ENCODE results near the gene TRIM69. TPM values are rescaled to one million over a fixed set of nuclear protein-coding genes. Genes with fewer than 3 reads are reported as not detected.
"Not testable (repeated sequence)": the region's sequence is repeated elsewhere in the genome, so short reads cannot be mapped to it uniquely, and the experiment has no call there.

TRIM69 gene
- total RNA-seq, 1 donor from 2014 or later: 8.5 TPM

DNA sequence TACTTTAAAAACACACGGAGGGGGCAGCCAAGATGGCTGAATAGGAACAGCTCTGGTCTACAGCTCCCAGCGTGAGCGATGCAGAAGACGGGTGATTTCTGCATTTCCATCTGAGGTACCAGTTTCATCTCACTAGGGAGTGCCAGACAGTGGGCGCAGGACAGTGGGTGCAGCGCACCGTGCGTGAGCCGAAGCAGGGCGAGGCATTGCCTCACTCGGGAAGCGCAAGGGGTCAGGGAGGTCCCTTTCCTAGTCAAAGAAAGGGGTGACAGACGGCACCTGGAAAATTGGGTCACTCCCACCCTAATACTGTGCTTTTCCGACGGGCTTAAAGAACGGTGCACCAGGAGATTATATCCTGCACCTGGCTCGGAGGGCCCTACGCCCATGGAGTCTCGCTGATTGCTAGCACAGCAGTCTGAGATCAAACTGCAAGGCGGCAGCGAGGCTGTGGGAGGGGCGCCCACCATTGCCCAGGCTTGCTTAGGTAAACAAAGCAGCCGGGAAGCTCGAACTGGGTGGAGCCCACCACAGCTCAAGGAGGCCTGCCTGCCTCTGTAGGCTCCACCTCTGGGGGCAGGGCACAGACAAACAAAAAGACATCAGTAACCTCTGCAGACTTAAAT lies 3.0 kb downstream of the TRIM69 start:
- DNase-seq (ENCODE audit: low read depth in 2 of 2): not testable (repeated sequence)

DNA sequence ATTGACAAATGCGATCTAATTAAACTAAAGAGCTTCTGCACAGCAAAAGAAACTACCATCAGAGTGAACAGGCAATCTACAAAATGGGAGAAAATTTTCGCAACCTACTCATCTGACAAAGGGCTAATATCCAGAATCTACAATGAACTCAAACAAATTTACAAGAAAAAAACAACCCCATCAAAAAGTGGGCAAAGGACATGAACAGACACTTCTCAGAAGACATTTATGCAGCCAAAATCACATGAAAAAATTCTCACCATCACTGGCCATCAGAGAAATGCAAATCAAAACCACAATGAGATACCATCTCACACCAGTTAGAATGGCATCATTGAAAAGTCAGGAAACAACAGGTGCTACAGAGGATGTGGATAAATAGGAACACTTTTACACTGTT lies 7.1 kb downstream of the TRIM69 start:
- not testable (repeated sequence) for DNase-seq (ENCODE audit: low read depth in 2 of 2)

DNA sequence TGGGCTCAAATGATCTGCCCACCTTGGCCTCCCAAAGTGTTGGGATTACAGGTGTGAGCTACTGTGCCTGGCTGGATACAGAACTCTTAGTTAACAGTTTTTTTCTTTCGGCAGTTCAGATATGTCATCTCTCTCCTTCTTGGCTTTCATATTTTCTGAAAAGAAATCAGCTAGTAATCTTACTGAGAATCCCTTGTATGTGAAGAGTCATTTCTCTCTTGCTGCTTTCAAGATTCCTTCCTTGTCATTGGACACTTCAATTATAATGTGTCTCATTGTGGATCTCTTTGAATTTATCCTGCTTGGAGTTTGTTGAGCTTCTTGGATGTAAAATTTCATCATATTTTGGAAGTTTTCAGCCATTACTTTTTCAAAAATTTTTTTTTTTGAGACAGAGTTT lies 17.0 kb downstream of the TRIM69 start:
- DNase-seq (ENCODE audit: low read depth in 2 of 2): no peak

DNA sequence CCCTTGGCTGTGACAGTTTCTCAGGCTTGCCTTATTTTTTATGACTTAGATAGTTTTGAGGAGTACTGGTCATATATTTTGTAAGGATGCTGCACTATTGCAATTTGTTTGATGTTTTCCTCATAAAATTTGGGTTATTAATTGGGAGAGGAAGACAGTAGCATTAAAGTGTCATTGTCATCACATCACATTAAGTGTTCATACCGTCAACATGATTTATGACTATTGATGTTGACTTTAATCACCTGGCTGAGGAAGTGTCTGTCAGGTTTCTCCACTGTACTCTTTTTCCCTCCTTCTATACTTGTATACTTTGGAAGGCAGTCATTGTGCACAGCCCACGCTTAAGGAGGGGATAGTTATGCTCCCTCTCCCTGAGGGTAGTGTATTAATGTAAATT lies 26.9 kb downstream of the TRIM69 start:
- no peak for DNase-seq (ENCODE audit: low read depth in 2 of 2)

DNA sequence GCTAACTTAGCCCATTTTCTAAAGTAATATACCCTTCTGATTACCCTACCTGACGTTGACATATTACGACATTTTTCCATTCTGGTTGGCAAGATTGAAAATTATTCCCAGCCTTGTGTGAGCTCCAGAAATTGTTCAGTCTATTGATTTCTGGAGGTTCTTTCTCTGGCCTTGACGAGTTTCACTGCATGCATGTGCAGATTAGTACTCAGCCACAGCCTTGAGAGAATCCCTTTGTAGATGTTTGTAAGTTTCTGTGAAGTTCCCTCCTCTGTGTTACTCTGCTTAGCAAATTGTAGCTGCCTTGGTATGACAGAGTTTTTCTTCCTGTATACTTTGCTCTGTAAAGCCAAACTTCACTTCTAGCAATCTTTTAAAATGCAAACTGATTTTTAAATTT lies 27.5 kb downstream of the TRIM69 start:
- DNase-seq (ENCODE audit: low read depth in 2 of 2): no peak

DNA sequence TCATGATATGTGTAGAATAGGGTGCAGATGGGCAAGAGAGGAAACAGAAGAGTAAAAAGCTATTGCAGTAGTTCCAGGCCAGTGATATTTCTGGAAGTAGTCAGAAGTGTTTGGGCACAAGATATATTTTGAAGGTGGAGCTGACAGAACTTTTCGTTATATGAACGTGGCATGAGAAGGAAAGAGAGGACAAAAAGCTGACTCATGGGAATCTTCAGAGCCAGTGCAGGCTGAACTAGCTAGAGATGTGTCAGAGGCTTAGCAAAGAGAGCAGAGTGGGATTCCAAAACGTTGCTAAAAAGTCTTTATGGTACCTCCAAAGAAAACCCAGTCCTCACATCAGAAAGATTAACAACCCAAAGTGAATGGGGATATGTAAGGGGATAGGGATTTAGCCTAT lies 28.7 kb downstream of the TRIM69 start:
- DNase-seq (ENCODE audit: low read depth in 2 of 2): no peak

DNA sequence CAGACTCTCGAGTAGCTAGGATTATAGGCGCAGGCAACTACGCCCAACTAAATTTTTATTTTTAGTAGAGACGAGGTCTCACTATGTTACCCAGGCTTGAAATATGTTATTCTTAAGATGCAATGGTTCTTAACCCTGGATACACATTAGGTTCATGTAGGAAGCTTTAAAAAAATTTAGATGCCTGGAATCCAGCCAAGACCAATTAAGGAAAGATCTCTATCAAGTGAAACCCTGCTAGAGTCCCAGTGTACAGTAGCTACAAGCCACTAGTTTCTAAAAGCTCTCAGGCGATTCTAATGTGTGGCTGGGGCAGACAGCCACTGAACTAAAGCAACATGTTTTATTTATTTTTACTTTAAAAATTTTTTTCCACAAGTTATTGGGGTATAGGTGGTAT lies 33.2 kb downstream of the TRIM69 start:
- no peak for DNase-seq (ENCODE audit: low read depth in 2 of 2)

DNA sequence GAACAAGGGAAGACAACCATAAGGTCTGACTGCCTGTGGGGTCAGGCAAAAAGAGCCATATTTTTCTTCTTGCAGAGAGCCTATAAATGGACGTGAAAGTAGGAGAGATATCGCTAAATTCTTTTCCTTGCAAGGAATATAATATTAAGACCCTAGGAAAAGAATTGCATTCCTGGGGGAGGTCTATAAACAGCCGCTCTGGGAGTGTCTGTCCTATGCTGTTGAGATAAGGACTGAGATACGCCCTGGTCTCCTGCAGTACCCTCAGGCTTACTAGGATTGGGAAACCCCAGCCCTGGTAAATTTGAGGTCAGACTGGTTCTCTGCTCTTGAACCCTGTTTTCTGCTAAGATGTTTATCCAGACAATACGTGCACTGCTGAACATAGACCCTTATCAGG lies 34.4 kb downstream of the TRIM69 start:
- DNase-seq (ENCODE audit: low read depth in 2 of 2): not testable (repeated sequence)

DNA sequence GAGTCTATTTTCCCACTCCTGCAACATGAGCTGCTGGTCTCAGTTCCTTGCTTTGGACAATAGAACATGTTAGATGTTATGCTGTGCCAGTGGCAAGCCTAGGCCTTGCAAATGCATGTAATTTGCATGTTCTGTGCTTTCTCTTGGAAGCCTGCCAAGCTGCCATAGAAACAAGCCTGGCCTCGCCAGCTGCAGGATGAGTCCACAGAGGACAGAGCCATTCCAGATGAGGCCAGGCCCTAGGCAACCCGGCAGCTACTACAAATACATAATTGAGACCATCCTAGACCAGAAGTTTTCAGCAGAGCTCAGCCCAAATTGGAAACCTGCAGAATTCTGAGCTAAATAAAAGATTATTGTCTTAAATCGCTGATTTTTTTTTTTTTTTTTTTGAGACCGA lies 39.6 kb downstream of the TRIM69 start:
- peak; percentile 12 to 16 for DNase-seq (ENCODE audit: low read depth in 2 of 2)

DNA sequence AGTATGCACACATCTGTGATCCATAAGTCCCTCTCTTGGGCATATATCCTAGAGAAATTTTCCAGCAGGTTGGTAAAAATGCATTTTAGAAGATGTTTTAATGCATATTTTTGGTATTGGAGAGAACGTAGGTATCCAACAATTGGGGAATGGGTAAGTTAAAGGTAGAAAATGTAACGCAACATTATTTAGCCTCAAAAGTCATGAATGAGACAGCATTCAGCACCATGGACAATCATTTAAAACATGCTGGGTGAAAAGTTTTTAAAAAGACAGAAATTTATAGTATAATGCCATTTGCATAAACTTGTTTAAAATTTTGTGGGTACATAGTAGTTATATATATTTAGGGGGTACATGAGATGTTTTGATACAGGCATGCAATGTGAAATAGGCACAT lies 43.4 kb downstream of the TRIM69 start:
- no peak for DNase-seq (ENCODE audit: low read depth in 2 of 2)

DNA sequence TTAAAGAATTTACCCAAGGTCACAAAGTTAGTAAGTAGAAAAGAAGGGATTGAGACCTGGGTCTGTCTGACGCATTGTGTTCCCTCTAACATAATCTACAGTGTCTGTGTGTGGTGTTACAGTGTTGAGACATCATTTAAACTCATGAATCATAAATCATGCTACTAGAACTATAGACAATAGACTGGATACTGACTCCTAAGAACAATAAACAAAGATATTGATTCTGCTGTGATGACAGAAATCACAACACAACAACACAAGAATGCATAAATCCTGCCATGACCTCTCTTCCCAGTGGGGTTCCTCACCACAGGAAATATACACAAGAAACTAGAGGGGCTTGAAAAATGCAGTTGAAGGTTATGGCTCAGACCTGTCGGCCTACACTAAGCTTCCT lies 44.3 kb downstream of the TRIM69 start:
- no peak for DNase-seq (ENCODE audit: low read depth in 2 of 2)

DNA sequence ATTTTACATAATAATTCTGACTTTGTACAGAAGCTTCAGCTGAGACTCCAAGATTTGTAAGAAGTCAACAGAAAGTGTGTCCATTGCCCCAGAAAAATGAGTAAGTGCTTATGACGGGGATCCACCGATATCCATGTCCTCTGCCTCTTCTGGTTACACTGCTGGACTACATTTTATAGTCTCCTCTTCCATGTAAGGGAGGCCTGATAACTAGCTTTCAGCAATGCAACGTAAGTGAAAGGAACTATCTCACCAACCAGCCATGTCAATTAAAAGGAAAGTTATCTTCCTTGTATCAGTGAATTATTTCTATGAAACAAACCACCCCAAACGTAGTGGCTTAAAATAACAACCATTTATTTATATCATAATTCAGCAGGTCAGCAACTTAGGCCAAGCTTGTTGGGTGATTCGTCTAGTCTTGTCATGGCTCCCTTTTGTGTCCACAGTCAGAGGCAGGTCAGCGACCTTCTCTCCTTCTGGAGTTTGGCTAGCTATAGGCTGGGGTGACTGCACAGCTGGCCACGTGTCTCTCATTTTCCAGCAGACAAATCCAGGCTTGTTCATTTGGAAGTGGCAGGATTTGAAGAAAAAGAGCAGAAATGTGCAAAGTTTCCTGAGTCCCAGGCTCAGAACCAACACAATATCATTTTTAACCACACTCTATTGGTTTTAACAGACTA lies 44.9 kb downstream of the TRIM69 start:
- DNase-seq (ENCODE audit: low read depth in 2 of 2): no peak

DNA sequence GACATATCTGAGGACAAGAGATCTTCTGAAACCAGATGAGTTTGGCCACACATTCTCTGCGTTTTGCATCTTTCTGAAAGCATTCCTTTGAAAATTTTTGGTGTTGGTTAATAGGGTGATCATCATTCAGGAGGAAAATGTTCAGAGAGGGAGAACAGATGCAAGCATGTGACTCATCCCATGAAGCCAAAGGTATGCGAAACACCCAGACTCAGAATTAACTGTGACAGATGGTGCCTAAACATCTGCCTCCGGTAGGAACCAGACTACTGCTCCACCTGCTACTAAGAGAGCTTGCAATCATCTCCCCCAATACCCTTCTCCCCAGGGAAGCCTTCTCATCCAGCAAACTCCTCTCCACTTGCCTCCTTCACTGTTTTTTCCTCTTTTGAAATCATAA lies 46.2 kb downstream of the TRIM69 start:
- DNase-seq (ENCODE audit: low read depth in 2 of 2): no peak

DNA sequence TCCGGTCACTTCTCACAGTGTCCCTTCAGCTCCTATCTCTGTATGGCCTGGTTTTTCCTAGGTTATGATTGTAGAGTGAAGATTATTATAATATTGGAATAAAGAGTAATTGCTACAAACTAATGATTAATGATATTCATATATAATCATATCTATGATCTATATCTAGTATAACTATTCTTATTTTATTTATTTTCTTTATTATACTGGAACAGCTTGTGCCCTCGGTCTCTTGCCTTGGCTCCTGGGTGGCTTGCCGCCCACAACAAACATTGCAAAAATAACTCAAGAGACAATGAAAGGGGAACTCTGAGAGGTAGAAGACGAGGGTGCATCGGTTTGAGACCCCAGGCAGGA lies 48.6 kb downstream of the TRIM69 start:
- DNase-seq (ENCODE audit: low read depth in 2 of 2): not testable (repeated sequence)

DNA sequence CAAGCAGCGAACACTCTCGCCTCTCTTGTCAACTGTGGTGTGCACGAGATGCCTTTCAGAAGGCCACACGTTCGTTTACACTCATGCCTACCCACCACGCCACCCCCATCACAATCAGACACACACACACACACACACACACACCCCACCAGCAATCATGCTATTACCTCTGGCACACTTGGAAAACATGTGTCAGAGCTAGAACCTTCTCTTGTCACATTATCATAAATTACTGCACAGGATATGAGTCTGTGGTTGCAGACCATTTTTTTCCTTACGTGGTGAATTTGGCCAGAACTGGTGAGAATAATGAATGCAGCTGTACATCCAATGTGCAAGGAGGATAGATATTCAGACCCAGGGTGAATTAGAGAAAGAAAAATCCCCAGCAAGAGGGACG lies 52.4 kb downstream of the TRIM69 start:
- peak; percentile 68 to 77 for DNase-seq (ENCODE audit: low read depth in 2 of 2)

DNA sequence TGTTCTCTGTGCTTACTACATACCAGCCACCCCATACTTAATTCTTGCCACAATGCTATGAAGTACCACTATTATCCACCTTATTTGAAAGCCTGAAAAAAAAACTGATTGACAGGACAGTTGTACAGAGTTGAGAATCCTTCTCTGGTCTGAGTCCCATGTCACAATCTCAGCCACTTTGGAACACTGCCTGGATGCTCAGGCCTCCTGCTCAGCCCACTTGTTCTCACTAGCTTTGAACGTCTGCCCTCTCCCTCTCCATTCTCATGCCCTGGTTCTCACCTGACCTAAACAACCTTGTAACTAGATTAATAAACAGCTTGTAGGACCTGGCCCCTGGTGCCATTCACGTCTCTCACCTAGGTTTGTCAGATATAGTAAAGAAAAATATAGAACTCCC lies 53.9 kb downstream of the TRIM69 start:
- no peak for DNase-seq (ENCODE audit: low read depth in 2 of 2)

DNA sequence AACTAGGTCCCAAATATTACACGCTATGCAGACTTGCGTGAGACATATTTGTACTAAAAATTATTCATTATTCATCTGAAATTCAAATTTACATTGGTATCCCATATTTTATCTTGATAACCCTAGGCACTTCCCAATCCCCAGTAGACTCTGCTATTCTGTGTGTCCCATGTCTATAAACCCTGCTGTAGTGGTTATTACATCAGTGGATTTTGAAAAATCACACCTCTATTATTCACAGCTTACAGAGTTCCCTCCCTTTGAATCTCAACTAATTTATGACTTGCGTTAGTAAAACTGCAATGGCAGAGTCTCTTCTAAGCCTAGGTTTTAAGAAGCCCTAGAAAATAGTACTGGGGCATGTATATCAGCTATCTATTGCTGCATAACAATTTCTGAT lies 54.3 kb downstream of the TRIM69 start:
- no peak for DNase-seq (ENCODE audit: low read depth in 2 of 2)

DNA sequence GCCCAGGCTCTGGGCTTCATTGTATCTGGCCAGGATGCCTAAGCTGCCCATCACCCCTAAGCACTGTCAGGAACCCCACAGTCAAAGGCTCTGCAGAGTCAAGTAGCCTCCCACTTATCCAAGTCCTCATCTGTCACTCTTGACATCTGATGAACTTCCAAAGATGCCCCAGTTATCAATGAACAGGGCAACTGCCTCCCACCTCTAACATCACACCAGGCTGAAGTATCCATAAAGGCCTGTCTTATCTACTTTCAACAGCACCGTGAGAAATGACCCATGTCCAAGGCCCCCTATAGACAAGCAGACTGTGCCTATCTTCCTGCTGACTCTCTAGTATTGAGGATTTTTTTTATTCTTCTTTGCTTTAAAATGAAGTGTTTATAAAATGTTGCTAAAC lies 56.4 kb downstream of the TRIM69 start:
- DNase-seq (ENCODE audit: low read depth in 2 of 2): no peak

DNA sequence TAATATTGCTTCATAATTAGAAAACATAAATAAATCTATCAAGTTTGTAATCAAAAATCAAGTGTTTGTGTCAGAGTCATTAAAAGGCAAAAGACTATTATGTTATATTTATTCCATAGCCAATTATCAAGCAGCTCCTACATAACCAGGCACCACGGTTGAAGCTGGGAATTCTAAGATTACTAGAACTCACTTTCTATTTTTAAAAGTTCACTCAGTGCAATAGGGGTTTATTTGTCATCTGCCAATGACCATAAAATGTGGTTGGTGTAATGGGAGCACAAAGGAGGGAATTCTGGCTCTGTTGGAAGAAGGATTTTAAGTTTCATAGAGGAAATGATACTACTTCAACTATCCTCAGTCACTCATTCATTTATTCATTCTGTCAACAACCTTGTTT lies 57.7 kb downstream of the TRIM69 start:
- no peak for DNase-seq (ENCODE audit: low read depth in 2 of 2)

DNA sequence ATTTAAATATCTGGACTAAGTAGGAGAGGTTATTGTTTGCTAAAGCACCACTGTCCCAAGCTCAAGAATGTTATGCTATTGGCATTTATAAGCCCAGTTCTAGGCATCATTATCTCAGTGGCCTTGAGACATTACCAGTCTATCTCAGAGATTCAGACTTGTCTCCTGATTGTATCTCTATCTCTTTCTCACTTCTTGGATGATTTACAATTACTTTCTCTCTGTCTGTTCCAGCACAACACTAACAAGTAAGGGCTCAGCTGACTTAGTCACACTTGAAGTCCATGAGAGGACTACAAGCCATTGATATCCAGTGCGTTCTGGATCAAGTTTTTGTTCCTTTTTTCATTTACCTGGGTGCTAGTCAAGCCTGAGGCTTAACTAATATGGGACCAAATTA lies 60.2 kb downstream of the TRIM69 start:
- no peak for DNase-seq (ENCODE audit: low read depth in 2 of 2)

DNA sequence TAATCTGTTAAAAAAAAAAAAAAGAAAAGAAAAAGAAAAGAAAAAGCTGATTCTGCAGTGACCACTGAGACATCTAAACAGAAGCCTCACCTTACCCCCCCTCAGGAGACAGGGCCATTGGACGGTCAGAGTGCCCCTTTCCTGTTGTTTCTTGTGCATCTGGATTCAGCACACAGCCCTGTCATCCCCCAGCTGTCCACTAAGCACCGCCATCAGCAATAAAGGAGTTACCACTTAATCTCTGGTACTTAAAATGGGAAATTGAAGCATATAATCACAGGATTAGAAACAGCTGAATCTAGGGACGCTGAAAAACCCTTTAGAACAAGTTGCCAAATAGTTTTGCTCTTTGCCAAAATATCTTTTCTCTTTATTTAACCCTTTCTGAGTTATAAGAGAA lies 62.5 kb downstream of the TRIM69 start:
- peak in 1 of 2 donors; percentile 49 for DNase-seq (ENCODE audit: low read depth in 2 of 2)

DNA sequence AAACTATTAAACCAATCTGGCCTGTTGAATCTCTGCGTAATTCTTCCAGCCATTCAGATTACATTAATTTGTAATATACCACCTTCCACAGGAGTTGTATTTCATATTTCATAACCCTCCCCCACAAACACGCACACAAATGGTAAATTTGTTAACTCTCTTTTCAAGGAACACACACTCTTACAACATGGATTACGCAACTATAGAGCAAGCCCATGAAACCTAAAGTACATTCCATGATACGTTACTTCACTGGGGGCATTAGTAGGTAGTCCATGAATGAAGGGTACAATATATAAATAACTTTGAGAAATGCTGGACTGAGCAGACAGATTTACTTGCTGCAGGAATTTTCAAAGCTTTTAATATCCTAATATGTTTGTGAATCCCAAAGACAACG lies 65.0 kb downstream of the TRIM69 start:
- DNase-seq (ENCODE audit: low read depth in 2 of 2): no peak

DNA sequence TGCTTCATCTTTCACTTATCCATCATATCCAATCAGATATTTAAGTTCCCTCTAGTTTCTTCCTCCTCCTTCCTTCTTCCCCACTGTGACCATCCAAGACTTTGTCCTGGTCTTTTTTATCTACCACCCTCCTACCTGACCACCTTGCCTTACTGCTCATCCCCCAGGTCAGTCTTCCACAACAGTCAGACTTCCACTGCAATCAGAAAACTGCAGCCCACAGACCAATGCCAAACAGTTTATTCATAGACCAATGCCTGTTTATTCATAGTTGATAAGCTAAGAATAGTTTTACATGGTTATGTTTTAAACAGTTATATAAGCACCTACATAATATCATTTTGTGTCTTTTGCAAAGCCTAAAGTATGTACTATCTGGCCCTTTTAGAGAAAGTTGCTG lies 65.5 kb downstream of the TRIM69 start:
- DNase-seq (ENCODE audit: low read depth in 2 of 2): no peak

DNA sequence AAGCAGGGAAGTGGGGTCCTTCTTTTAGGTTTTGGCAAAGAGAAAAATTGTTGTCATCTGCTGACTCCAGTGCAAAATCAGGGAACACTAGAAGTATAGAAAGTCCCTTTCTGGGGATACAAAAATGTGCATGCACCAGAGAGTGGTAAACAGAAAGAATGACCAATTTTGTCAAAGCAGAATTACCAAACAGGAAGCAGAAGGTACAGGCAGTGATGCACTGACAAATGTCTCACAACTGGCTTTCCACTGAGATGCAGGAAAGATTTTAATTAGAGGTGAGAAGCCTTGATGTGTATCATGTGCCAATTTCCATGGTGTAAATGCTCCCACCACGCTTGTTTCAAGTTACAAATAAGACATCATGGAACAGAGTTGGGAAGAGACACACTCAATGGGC lies 66.0 kb downstream of the TRIM69 start:
- DNase-seq (ENCODE audit: low read depth in 2 of 2): peak in 1 of 2 donors; percentile 33
